NT2/D1 (cell line): ENCODE data around the gene MAP2.

Experiments
- DNase-seq: peaks from one replicate; pipeline ENCODE4 v3.0.0-alpha.2; 2011; ENCODE audit warnings: low read depth, low spot score
- H3K27me3 ChIP-seq: 2 replicates; pipeline ENCODE4 v1.6.0; 2011; ENCODE audit warnings: mild to moderate bottlenecking; ENCODE audit not compliant: insufficient read length, insufficient read depth
- H3K36me3 ChIP-seq: 2 replicates; pipeline ENCODE4 v1.6.1; 2011; ENCODE audit warnings: mild to moderate bottlenecking, low read length, mixed read lengths; ENCODE audit not compliant: insufficient read depth, insufficient read length
- H3K4me1 ChIP-seq: 2 replicates; pipeline ENCODE4 v1.5.1; 2011; ENCODE audit not compliant: insufficient read depth, insufficient read length
- H3K4me3 ChIP-seq: 2 replicates; pipeline ENCODE4 v1.5.1; 2011; ENCODE audit warnings: low read depth; ENCODE audit not compliant: insufficient read length
- H3K9ac ChIP-seq: 2 replicates; pipeline ENCODE4 v1.6.0; 2011; ENCODE audit warnings: low read depth; ENCODE audit not compliant: insufficient read length
- H3K9me3 ChIP-seq: 2 replicates; pipeline ENCODE4 v1.5.1; 2011; ENCODE audit warnings: mild to moderate bottlenecking, low read length; ENCODE audit not compliant: insufficient read depth
- SUZ12 ChIP-seq: IDR thresholded peaks from 2 replicates; pipeline ENCODE4 v1.6.1; 2011; ENCODE audit not compliant: insufficient read length, insufficient read depth; ENCODE audit errors: extremely low read depth
- YY1 ChIP-seq: IDR thresholded peaks from 2 replicates; pipeline ENCODE4 v1.6.1; 2011; ENCODE audit not compliant: insufficient read length, insufficient read depth
- ZNF274 ChIP-seq: IDR thresholded peaks from 2 replicates; pipeline ENCODE4 v1.6.1; 2011; ENCODE audit warnings: mild to moderate bottlenecking, low read depth, low read length

The MAP2 gene

GRCh38 chr2:209713219-209713618, 289.4 kb downstream of the MAP2 start:
- Histone ChIP-seq H3K9me3 (no peaks in the 10 kb centered on the region), H3K36me3 (no peaks in the 10 kb centered on the region), H3K4me3 (no peak overlapping the region), H3K4me1 (no peaks in the 10 kb centered on the region), H3K27me3 (no peaks in the 10 kb centered on the region), H3K9ac (no peak overlapping the region)
- no peak for TF ChIP-seq ZNF274
- TF ChIP-seq YY1, result no peak
- no peak for TF ChIP-seq SUZ12
- DNase-seq, result no peak

- Histone ChIP-seq H3K27me3 (no peaks in the 10 kb centered on the region), H3K36me3 (no peaks in the 10 kb centered on the region), H3K9ac (no peak overlapping the region), H3K9me3 (no peaks in the 10 kb centered on the region), H3K4me3 (no peak overlapping the region), H3K4me1 (no peaks in the 10 kb centered on the region)
- no peak for TF ChIP-seq SUZ12
- DNase-seq, result no peak
Measured at GRCh38 chr2:209719034-209719433, 295.2 kb downstream of the MAP2 start.

GRCh38 chr2:209721497-209721896, 297.6 kb downstream of the MAP2 start:
- Histone ChIP-seq H3K27me3 (no peaks in the 10 kb centered on the region), H3K4me1 (no peaks in the 10 kb centered on the region), H3K36me3 (no peaks in the 10 kb centered on the region), H3K4me3 (no peak overlapping the region), H3K9me3 (no peaks in the 10 kb centered on the region), H3K9ac (no peak overlapping the region)
- no peak for TF ChIP-seq SUZ12
- no peak for TF ChIP-seq ZNF274
- TF ChIP-seq YY1, result no peak
- DNase-seq, result no peak

GRCh38 chr2:209726311-209726710, 302.5 kb downstream of the MAP2 start:
- no peaks in the 10 kb centered on the region for H3K27me3 ChIP-seq
- H3K4me1 ChIP-seq, result no peaks in the 10 kb centered on the region
- no peaks in the 10 kb centered on the region for H3K9me3 ChIP-seq
- TF ChIP-seq ZNF274, result no peak
- H3K9ac ChIP-seq, result no peak overlapping the region
- H3K4me3 ChIP-seq, result no peak overlapping the region
- DNase-seq, result no peak
- no peaks in the 10 kb centered on the region for H3K36me3 ChIP-seq

- TF ChIP-seq SUZ12, result no peak
- no peak for TF ChIP-seq ZNF274
- no peak for TF ChIP-seq YY1
Measured at GRCh38 chr2:209727077-209727476, 303.2 kb downstream of the MAP2 start.

GRCh38 chr2:209734805-209735204, 311.0 kb downstream of the MAP2 start:
- TF ChIP-seq ZNF274, result no peak
- TF ChIP-seq SUZ12, result no peak
- TF ChIP-seq YY1, result no peak
- no peak overlapping the region for H3K9ac ChIP-seq
- no peaks in the 10 kb centered on the region for H3K36me3 ChIP-seq
- H3K27me3 ChIP-seq, result no peaks in the 10 kb centered on the region
- no peak overlapping the region for H3K4me3 ChIP-seq
- DNase-seq, result no peak
- H3K9me3 ChIP-seq, result no peaks in the 10 kb centered on the region
- H3K4me1 ChIP-seq, result no peaks in the 10 kb centered on the region

More at GRCh38 chr2:209727077-209727476, 303.2 kb downstream of the MAP2 start:
- Histone ChIP-seq H3K36me3 (no peaks in the 10 kb centered on the region), H3K4me1 (no peaks in the 10 kb centered on the region), H3K4me3 (no peak overlapping the region), H3K27me3 (no peaks in the 10 kb centered on the region), H3K9ac (no peak overlapping the region), H3K9me3 (no peaks in the 10 kb centered on the region)
- DNase-seq, result no peak

- Histone ChIP-seq H3K27me3 (no peaks in the 10 kb centered on the region), H3K36me3 (no peaks in the 10 kb centered on the region), H3K9me3 (no peaks in the 10 kb centered on the region), H3K4me3 (no peak overlapping the region), H3K4me1 (no peaks in the 10 kb centered on the region), H3K9ac (no peak overlapping the region)
- DNase-seq, result no peak
- no peak for TF ChIP-seq YY1
- no peak for TF ChIP-seq SUZ12
- TF ChIP-seq ZNF274, result no peak
Measured at GRCh38 chr2:209741953-209742352, 318.1 kb downstream of the MAP2 start.

- Histone ChIP-seq H3K27me3 (peaks cover 8% of the 10 kb centered on the region), H3K9me3 (peaks cover 31% of the 10 kb centered on the region)
Measured at GRCh38 chr2:209753020-209753419, 329.2 kb downstream of the MAP2 start.

More at GRCh38 chr2:209753020-209753419, 329.2 kb downstream of the MAP2 start:
- no peaks in the 10 kb centered on the region for H3K36me3 ChIP-seq
- no peak overlapping the region for H3K4me3 ChIP-seq
- H3K4me1 ChIP-seq, result no peaks in the 10 kb centered on the region
- DNase-seq, result no peak
- TF ChIP-seq SUZ12 (no peak), ZNF274 (no peak), YY1 (no peak)
- no peak overlapping the region for H3K9ac ChIP-seq
